Mesendoderm (in vitro differentiated cells): Measurements from ENCODE around the gene CLEC3B.

Experiments used
- DNase-seq: peaks from one replicate; pipeline ENCODE4 v3.0.0; 2013
- H2AK5ac ChIP-seq: 2 replicates; pipeline ENCODE4 v1.6.1; 2013; ENCODE audit warnings: low read length, inconsistent platforms
- H2BK120ac ChIP-seq: 2 replicates; pipeline ENCODE4 v1.6.1; 2013; ENCODE audit warnings: low read depth, mild to moderate bottlenecking, low read length, moderate library complexity, mixed read lengths
- H2BK15ac ChIP-seq: replicated peaks from 2 replicates; pipeline ENCODE4 v1.6.1; 2013; ENCODE audit warnings: low read depth, mild to moderate bottlenecking, moderate library complexity
- H2BK5ac ChIP-seq: 2 replicates; pipeline ENCODE4 v1.6.1; 2013; ENCODE audit warnings: low read length, inconsistent platforms
- H3K18ac ChIP-seq: 2 replicates; pipeline ENCODE4 v1.6.1; 2013; ENCODE audit warnings: mild to moderate bottlenecking, low read length, mixed read lengths
- H3K23ac ChIP-seq: one replicate; pipeline ENCODE4 v1.6.1; 2013; ENCODE audit warnings: low read length
- H3K27ac ChIP-seq: 2 replicates; pipeline ENCODE4 v1.5.1; 2013; ENCODE audit warnings: low read depth, mild to moderate bottlenecking, inconsistent platforms, low read length, moderate library complexity
- H3K27me3 ChIP-seq: 2 replicates; pipeline ENCODE4 v1.6.1; 2013; ENCODE audit warnings: low read length, control low read depth, mild to moderate bottlenecking, inconsistent platforms; ENCODE audit not compliant: insufficient read depth, poor library complexity
- H3K36me3 ChIP-seq: 2 replicates; pipeline ENCODE4 v1.6.1; 2013; ENCODE audit warnings: low read length, inconsistent platforms; ENCODE audit not compliant: control insufficient read depth, insufficient read depth
- H3K4ac ChIP-seq: one replicate; pipeline ENCODE4 v1.6.1; 2013; ENCODE audit warnings: low read depth, mild to moderate bottlenecking, low read length, moderate library complexity
- H3K4me1 ChIP-seq: 2 replicates; pipeline ENCODE4 v1.6.1; 2013; ENCODE audit warnings: low read depth, low read length, inconsistent platforms; ENCODE audit not compliant: control insufficient read depth
- H3K4me2 ChIP-seq: 2 replicates; pipeline ENCODE4 v1.6.1; 2013; ENCODE audit warnings: low read length
- H3K4me3 ChIP-seq: 2 replicates; pipeline ENCODE4 v1.5.1; 2013; ENCODE audit warnings: mild to moderate bottlenecking, low read length
- H3K56ac ChIP-seq: one replicate; pipeline ENCODE4 v1.6.1; 2013; ENCODE audit warnings: low read length
- H3K79me1 ChIP-seq: 2 replicates; pipeline ENCODE4 v1.6.1; 2013; ENCODE audit warnings: low read length, inconsistent platforms
- H3K79me2 ChIP-seq: 2 replicates; pipeline ENCODE4 v1.6.1; 2013; ENCODE audit warnings: mild to moderate bottlenecking, low read length; ENCODE audit not compliant: control insufficient read depth, insufficient read depth
- H3K9ac ChIP-seq: 2 replicates; pipeline ENCODE4 v1.6.1; 2013; ENCODE audit warnings: low read length, inconsistent platforms
- H4K5ac ChIP-seq: one replicate; pipeline ENCODE4 v1.6.1; 2013; ENCODE audit warnings: low read length
- H4K8ac ChIP-seq: one replicate; pipeline ENCODE4 v1.6.1; 2013; ENCODE audit warnings: low read depth, mild to moderate bottlenecking, control low read depth, low read length, moderate library complexity
- WGBS: extraction: QIAGEN DNeasy Blood & Tissue Kit; methylation state at CpG from one replicate; pipeline ENCODE4 v1.1.7; 2013; ENCODE audit warnings: low lambda C conversion rate, missing lambda C conversion rate; ENCODE audit not compliant: insufficient coverage; ENCODE audit errors: extremely low coverage; 5-methylcytosine and 5-hydroxymethylcytosine counted together

Gene CLEC3B

GRCh38 chr3:45041666-45042065, 15.6 kb downstream of the CLEC3B start:
- Histone ChIP-seq H4K8ac (no peak overlapping the region), H3K36me3 (no peaks in the 10 kb centered on the region), H3K79me2 (no peaks in the 10 kb centered on the region), H2BK5ac (no peak overlapping the region), H3K4me3 (no peak overlapping the region), H2AK5ac (no peak overlapping the region), H3K18ac (no peak overlapping the region), H3K23ac (no peak overlapping the region), H2BK15ac (no peak overlapping the region), H3K4ac (no peak overlapping the region), H3K27me3 (peaks cover 3% of the 10 kb centered on the region), H2BK120ac (no peak overlapping the region), H3K4me1 (peaks cover 1% of the 10 kb centered on the region), H3K9ac (no peak overlapping the region), H3K56ac (no peak overlapping the region), H4K5ac (no peak overlapping the region), H3K27ac (no peak overlapping the region), H3K79me1 (no peaks in the 10 kb centered on the region), H3K4me2 (no peak overlapping the region)
- no peak for DNase-seq
- WGBS = no CpG with 5 or more reads among the region's 2 CpGs

GRCh38 chr3:45042162-45042561, 16.1 kb downstream of the CLEC3B start:
- DNase-seq = no peak
- H3K56ac ChIP-seq = no peak overlapping the region
- H3K79me2 ChIP-seq = no peaks in the 10 kb centered on the region
- no peak overlapping the region for H3K27ac ChIP-seq
- no peak overlapping the region for H3K4ac ChIP-seq
- no CpG with 5 or more reads among the region's 3 CpGs for WGBS
- no peak overlapping the region for H3K4me3 ChIP-seq
- H3K79me1 ChIP-seq = no peaks in the 10 kb centered on the region
- H2BK5ac ChIP-seq = no peak overlapping the region
- H4K5ac ChIP-seq = no peak overlapping the region
- H2BK15ac ChIP-seq = no peak overlapping the region
- no peak overlapping the region for H4K8ac ChIP-seq
- no peak overlapping the region for H3K9ac ChIP-seq
- no peak overlapping the region for H3K18ac ChIP-seq
- no peak overlapping the region for H3K23ac ChIP-seq
- no peak overlapping the region for H2BK120ac ChIP-seq
- peaks cover 1% of the 10 kb centered on the region for H3K4me1 ChIP-seq
- H3K36me3 ChIP-seq = no peaks in the 10 kb centered on the region
- no peak overlapping the region for H3K4me2 ChIP-seq
- peaks cover under 1% of the 10 kb centered on the region for H3K27me3 ChIP-seq
- no peak overlapping the region for H2AK5ac ChIP-seq

GRCh38 chr3:45043728-45044299, 17.7 kb downstream of the CLEC3B start:
- Histone ChIP-seq H3K56ac (peak overlapping the region; percentile 15), H3K23ac (peak overlapping the region; percentile 50), H3K4me3 (no peak overlapping the region), H3K79me2 (no peaks in the 10 kb centered on the region), H3K27ac (no peak overlapping the region), H3K36me3 (no peaks in the 10 kb centered on the region), H2AK5ac (peak overlapping the region; percentile 46), H3K4me1 (peaks cover 1% of the 10 kb centered on the region), H3K79me1 (no peaks in the 10 kb centered on the region), H2BK5ac (no peak overlapping the region), H4K8ac (no peak overlapping the region), H3K9ac (no peak overlapping the region), H3K18ac (no peak overlapping the region), H3K27me3 (no peaks in the 10 kb centered on the region), H2BK15ac (no peak overlapping the region), H3K4ac (no peak overlapping the region), H2BK120ac (no peak overlapping the region), H3K4me2 (no peak overlapping the region), H4K5ac (no peak overlapping the region)
- WGBS = no CpG with 5 or more reads among the region's 2 CpGs
- DNase-seq = peak; percentile 73

- Histone ChIP-seq H3K79me2 (no peaks in the 10 kb centered on the region), H3K4me3 (no peak overlapping the region), H3K4me2 (no peak overlapping the region), H3K4me1 (peaks cover 1% of the 10 kb centered on the region), H3K56ac (no peak overlapping the region), H2BK15ac (no peak overlapping the region), H3K4ac (no peak overlapping the region), H3K27me3 (no peaks in the 10 kb centered on the region), H4K8ac (no peak overlapping the region), H2BK5ac (no peak overlapping the region), H3K27ac (no peak overlapping the region), H3K18ac (no peak overlapping the region), H3K23ac (no peak overlapping the region), H2AK5ac (no peak overlapping the region), H3K36me3 (no peaks in the 10 kb centered on the region), H4K5ac (no peak overlapping the region), H2BK120ac (no peak overlapping the region), H3K79me1 (no peaks in the 10 kb centered on the region), H3K9ac (no peak overlapping the region)
- WGBS = no CpG with 5 or more reads among the region's 4 CpGs
- no peak for DNase-seq
Observed at GRCh38 chr3:45048244-45048643, 22.1 kb downstream of the CLEC3B start.

GRCh38 chr3:45049807-45050206, 23.7 kb downstream of the CLEC3B start:
- no peaks in the 10 kb centered on the region for H3K4me1 ChIP-seq
- no peak overlapping the region for H2BK5ac ChIP-seq
- no peak overlapping the region for H3K18ac ChIP-seq
- H2BK15ac ChIP-seq = no peak overlapping the region
- no peak overlapping the region for H3K4me2 ChIP-seq
- H2AK5ac ChIP-seq = no peak overlapping the region
- no peaks in the 10 kb centered on the region for H3K36me3 ChIP-seq
- no peak overlapping the region for H3K4me3 ChIP-seq
- H3K27me3 ChIP-seq = no peaks in the 10 kb centered on the region
- no peak overlapping the region for H3K56ac ChIP-seq
- no peak overlapping the region for H2BK120ac ChIP-seq
- no peak overlapping the region for H3K27ac ChIP-seq
- H4K5ac ChIP-seq = no peak overlapping the region
- no peak for DNase-seq
- H3K9ac ChIP-seq = no peak overlapping the region
- H3K79me2 ChIP-seq = no peaks in the 10 kb centered on the region
- H4K8ac ChIP-seq = no peak overlapping the region
- WGBS = no CpG with 5 or more reads among the region's 4 CpGs
- H3K79me1 ChIP-seq = no peaks in the 10 kb centered on the region
- H3K4ac ChIP-seq = no peak overlapping the region
- no peak overlapping the region for H3K23ac ChIP-seq

GRCh38 chr3:45051685-45052084, 25.6 kb downstream of the CLEC3B start:
- H3K23ac ChIP-seq = no peak overlapping the region
- no peak for DNase-seq

More at GRCh38 chr3:45051685-45052084, 25.6 kb downstream of the CLEC3B start:
- no peak overlapping the region for H4K8ac ChIP-seq
- peaks cover 8% of the 10 kb centered on the region for H3K4me1 ChIP-seq
- H3K79me1 ChIP-seq = no peaks in the 10 kb centered on the region
- H3K79me2 ChIP-seq = no peaks in the 10 kb centered on the region
- no peak overlapping the region for H3K4me3 ChIP-seq
- no peak overlapping the region for H3K18ac ChIP-seq
- no peaks in the 10 kb centered on the region for H3K36me3 ChIP-seq
- no peak overlapping the region for H3K27ac ChIP-seq
- no peak overlapping the region for H3K9ac ChIP-seq
- WGBS = no CpG with 5 or more reads among the region's 6 CpGs
- H2BK120ac ChIP-seq = no peak overlapping the region
- H3K56ac ChIP-seq = no peak overlapping the region
- H4K5ac ChIP-seq = no peak overlapping the region
- H2BK5ac ChIP-seq = no peak overlapping the region
- H3K4me2 ChIP-seq = no peak overlapping the region
- H2AK5ac ChIP-seq = no peak overlapping the region
- no peak overlapping the region for H2BK15ac ChIP-seq
- H3K4ac ChIP-seq = no peak overlapping the region
- H3K27me3 ChIP-seq = no peaks in the 10 kb centered on the region
